Stimulated activated CD8-positive, alpha-beta memory T cell treated with anti-CD3 and anti-CD28 coated beads, Interleukin-15, amount 100 ng/mL, for 4 hours (primary cell): ENCODE results near the gene LRRK2.
"Not testable (repeated sequence)": the region's sequence is repeated elsewhere in the genome, so short reads cannot be mapped to it uniquely, and the experiment has no call there.

Source experiments
- DNase-seq, 2 donors: peaks; one replicate each; pipeline ENCODE4 v3.0.0-alpha.2; 2020; ENCODE audit warnings: low read depth in 2 of 2

Gene LRRK2

DNA sequence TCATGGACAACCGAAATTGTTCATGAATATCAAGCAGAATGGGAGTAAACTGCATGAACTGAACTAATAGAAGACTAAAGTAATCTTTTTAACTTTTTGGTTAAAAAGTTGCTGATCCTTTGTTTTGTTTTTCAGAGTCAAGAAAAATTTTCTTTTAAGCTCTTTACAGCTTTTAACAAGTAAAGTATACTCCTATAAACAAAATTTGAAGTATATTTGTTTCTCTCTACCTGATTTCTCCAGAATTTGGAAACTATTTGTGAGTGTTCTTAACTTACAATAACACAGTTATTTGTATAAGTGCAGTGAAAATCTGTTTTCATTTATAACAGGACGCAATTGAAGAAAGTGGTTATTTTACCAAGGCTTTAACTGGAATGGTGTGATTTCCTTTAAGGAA, 12.2 kb upstream of the LRRK2 start:
- no peak for DNase-seq

DNA sequence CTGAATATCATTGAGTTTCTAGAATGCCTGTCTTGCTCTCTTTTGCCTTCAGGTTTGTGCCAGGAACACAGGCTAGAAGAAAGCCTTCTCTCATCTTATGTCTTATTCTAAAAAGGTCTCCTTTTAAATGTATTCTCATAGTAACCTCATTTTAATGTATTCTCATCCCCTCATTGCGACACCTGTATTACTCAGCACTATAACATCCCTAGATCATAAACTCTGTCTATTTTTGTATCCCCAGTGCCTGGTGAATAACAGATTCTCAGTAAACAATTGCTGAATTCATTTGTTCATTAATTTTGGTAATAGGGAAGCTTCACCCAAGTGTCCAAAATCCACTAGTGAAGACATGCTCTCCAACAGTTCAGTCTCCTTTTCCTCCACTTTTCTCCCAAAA, 8.8 kb upstream of the LRRK2 start:
- DNase-seq, result no peak

DNA sequence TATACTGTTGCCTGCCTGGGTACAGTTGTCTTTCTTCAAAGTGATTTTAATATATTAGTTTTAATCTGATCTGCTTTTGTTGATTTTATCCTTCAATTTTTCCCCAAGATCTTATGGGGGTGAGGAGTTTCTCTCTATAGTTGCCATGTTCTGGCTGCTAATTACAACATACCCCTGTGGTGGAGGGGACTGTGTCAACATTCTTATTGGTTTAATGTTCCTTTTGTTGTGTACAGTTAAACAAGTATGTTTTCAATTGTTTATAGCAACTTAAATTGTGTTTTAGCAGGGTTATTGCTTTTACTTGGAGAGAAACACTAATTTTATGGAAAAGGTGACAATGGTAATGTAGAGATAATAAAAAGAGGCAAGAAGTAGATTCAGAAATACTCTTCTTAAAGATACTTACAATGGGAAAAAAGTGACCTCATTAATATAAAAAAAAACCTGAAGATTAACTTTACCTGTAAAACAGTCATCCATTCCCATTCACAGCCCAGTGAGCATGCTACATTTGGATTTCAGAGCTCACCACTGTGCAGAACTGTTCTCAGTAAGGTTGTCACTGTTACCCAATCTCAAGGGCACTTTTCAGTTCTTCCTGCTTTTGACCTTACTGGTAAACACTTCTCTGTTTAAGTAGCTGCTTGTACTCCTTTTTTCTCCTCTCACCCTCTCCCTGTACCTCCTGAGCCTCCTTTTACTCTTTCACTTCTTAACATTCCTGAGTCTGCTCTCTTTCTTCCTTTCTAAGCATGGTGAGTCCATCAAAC, 8.1 kb upstream of the LRRK2 start:
- DNase-seq, result no peak

DNA sequence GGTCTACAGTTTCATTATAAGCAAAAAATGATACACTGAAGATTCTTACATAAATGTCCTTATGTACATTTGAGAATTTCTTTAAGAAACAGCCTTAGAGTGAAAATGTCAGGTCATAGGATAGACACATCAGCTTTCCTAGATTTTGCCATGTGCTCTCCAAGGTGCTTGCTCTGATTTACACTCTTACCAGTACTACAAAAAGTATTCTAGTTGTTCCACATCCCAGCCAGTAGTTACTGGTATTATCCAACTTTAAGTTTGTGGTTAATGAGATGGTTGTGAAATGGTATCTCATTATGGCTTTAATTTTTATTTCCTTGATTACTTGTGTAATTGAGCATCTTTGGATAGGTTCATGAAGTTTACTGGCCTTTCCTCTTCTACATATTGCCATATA, 5.0 kb upstream of the LRRK2 start:
- no peak for DNase-seq

DNA sequence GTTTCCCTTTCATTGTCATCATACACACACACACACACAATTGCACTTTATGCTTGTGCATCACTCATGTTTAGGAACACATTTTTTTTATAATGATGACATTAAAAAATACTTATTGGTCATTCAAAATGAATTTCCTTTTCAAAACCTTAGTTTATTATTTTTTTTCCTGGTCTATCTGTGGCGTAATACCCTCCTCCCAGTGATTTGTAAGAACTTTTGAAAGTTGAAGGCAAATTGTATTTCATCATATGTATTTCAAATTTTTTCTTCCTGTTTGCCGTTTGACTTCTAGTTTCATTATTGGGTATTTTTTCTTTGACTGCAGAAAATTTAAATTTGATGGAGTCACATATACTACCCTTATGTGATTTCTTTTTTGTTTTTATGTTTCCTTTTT, 2.5 kb upstream of the LRRK2 start:
- DNase-seq, result no peak

DNA sequence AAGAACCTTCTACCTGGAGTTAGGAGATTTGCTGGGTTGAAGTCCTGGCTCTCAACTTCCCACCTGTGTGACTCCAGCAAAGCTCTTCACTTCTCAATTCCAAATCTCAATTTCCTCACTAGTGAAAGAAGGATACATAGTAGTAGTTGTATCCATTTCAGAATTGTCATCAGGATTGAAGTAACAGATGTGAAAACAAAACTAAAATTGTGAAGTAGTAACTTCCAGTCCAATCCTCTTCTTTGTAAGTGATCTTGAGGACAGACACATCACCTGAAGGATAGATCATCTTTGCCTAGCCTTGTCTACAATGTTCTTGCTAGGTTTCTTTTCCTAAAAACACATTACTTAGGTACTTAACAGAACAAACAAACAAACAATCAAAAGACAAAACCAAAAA, 1.2 kb upstream of the LRRK2 start:
- DNase-seq, result no peak

DNA sequence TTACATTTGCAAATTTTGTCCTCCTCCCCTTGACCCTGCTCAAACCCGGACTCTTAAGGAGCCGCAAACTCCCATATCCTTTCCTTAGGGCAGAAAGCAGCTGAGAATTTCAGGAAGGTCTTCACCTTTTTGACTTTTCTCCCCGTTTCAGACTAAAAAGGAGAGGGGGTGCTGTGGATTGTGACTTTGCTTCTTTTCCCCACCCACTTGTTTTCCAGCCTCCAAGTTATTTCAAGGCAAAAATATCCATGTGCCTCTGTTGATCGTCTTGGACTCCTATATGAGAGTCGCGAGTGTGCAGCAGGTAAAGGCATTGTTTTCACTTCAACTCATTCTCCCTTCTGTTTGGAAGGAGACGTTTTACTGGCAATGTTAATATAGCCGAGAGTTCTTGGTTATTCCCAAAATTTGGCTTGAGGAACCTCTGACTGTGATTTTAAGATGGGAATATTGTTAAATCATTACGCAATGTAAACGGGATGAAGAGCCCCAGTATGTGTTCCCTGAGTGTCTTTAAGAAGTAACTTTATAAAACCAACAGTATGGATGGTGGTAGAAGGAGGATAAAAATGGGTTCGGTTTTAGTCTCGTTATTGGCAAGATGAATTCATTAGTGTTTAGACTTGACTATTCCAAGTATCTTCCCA, 663 bp downstream of the LRRK2 start:
- DNase-seq, result no peak

DNA sequence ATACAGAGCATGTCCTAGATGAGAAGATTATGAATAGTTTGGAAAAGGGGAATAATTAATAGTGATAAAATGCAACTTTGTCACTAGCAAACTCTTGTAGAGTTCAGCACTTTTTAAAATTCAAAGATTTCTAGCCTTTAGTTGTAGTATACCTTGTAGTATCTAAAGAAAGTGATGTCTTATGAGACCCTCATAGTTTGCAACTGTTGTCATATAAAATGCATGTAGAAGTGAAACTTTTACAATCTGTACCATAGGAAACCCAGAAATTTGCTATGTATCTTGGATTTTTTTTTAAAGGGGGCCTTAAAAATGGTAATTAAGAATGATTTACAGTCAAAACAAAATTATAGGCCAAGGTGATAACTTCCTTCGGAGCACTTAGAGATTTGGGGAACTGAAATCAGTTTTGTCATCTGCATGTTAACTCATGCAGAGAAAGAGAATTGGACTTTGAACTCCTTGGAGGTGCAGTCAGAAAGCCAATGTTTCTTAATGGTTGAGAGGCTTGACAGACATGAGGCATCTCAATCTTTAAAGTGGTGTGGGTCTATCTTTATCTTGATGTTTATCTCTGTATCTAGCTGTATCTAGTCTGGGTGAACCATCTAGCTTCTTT, 1.3 kb downstream of the LRRK2 start:
- DNase-seq, result no peak

DNA sequence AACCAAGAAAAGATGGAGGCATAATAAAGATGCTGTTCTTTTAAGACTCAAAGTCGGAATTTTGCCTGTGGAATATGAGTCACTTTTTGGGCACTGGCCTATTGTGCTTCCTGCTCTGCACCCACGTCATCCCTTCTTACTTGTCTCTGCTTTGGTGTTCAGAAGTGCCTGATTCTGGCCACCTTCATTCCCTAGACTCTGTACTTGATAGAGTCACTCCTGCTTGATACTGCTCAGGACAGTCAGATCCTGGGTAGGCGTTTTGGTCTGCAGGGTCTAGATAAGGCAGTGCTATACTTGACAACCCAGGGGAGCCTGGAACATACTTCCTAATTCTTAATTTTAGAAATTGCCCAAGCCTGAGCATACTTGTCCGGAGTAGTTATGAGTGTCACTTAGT, 1.9 kb downstream of the LRRK2 start:
- DNase-seq, result no peak

DNA sequence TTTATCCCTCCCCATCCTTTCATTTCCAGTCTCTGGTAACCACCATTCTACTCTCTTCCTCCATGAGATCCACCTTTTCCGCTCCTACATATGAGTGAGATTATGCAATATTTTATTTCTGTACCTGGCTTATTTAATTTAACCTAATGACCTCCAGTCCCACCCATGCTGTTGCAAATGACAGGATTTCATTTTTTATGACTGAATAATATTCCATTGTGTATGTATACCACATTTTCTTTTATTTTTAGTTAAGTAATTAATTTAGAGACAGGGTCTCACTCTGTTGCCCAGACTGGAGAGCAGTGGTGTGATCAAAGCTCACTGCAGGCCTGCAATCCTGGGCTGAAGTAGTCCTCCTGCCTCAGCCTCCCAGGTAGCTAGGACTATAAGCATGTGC, 2.6 kb downstream of the LRRK2 start:
- no peak for DNase-seq

DNA sequence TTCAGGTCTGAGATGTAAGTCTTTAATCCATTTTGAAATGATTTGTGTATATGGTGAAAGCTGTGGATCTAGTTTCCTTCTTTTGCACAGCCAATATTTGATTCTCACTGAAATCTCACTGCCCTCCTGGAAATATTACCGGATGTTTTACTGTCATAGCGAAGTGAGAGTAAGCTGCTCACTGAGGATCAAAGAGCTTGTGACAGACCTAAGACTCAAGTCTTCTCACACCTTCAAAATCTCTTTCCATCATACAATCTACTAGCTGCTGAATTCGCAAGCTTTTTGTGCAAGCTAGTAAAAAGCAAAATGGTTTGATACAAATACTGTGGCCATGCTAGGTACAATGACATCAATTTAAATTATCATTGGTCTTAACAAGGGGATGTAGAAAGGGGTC, 3.9 kb downstream of the LRRK2 start:
- no peak for DNase-seq

DNA sequence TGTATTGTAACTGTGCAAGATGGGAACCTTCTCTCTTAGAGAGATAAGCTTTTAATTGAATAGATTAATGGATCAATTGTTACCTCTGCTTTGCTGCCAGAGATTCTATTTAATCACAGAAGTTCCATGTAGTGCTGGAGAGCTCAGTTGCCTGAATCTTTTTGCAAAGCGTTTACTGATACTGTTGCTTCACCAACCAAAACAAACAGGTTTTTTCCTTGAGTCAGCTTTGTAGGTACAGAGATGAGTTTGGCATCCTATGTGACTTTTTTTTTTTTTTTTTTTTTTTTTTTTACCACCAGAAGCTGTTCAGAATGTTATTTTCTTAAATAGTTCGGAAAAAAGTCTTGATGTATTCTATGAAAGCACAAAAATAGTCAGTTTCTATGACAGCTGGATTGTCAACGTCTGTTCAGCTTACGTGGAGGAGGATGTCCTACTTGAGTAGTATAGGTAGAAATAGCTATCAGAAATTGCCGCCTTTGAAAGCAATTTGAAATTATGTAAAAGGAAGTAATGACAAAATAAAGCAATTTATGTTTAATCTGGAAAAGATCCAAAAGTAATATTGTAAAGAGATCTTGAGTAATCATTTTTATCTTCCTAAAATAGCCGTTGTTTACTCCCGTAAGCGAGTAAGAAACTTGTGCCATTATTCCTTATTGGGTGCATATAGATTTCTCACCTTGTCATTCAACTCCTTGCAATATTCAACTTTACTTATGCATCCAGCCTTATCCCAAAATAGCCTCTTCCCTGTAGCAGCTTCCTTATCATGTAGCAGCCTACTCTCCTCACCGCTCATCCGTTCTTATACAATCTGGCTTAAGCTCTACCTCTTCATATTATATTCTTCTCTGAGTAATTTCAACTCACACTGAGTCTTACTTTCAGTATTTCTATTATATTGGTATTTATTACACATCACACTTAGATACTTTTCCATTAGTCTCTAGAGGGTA, 5.2 kb downstream of the LRRK2 start:
- DNase-seq, result no peak

DNA sequence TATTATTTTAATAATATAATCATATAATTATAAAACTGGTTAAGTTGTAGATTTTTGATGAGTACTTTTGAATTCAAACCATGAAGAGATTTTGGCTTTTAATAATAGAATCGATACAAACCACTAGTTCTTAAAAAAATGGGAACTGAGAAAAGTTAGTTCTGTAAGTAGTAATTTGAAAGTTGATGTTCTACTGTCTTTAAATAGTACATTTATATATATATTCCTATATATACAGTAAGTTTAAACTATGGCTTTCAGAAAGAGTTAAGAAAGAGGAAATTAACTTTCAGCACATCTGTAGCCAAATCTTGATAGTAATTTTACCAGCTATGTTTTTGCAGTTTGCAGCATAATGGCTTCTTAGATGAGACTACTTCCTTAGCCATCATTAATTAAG, 7.8 kb downstream of the LRRK2 start:
- DNase-seq, result no peak

DNA sequence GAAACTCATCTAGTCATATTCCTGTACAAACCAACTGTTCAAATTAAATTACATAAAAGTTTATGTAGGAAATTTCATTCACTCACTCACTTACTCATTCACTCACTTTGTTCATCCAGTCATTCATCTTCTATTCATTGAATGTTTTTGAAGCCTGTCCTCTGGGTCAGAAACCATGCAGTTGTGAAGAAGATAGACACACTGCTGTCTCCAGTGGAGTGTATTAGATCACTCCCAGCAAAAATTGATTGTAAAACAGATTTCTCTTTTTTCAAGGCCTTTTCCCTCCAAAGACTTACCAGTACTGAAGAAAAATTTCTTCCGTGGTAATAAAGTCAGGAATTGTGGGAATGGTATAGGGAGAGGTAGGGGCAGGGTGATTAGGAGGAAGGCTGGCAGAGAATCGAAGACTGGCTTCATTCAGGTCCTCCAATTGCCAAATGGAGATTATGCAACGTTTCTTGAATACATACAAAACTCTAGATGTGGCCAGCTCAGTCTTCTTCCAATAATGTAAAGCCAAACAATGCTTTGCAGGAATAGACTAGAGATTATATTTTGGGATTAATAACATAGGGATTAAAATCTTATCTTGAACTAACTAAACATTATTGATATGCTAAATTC, 9.1 kb downstream of the LRRK2 start:
- no peak for DNase-seq

DNA sequence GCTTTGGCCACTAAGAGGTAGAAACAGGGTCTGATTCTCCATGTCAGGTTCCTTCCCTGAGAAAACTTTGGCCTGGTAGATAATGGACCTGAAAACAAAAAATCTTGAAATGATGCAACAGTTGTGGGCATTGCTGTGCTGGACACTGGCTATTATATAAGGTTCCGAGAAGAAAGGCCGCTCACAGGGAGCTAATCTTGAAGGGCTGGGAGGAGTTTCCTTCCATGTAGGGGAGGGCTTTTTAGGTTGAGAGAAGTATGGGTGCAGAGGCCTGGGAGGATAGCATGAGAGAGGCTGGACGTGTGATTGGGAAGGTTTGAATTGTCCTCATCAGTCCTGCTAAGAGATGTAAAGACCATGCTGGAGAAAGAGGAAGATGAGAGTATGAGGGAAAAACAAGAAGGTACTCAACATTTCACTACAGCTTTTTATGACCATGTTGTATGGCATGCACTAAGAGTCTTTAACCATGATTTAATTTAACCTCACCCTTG, 11.6 kb downstream of the LRRK2 start:
- DNase-seq, result no peak

DNA sequence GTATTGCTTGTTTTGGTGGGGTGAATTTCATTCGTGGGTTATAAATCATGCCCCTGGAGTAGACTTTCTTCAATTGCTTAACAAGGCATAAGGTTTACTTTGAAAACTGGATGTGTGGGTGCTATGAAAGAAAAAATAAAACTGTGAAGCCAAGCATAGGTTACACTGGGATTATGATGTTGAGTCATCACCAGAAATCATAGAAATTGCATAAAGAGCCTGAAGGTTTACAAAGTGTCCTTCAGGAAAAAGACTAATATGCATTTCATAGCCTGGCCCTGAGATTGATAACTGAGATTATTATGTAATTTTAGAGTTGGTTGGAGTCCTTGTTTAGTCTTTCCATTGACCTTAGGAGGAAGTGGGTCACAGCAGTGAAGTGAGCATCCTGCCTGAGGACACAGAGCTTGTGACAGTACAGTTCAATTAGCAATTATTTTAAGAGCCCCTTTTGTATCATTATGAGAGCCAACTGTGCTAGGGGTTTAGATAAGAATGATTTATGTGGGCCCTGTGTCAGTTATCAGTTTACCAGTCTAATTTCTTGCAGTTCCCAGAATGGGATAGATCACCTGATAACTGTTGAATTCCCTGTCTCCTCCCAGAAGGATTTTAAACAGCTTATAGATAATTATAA, 13.6 kb downstream of the LRRK2 start:
- DNase-seq, result no peak

DNA sequence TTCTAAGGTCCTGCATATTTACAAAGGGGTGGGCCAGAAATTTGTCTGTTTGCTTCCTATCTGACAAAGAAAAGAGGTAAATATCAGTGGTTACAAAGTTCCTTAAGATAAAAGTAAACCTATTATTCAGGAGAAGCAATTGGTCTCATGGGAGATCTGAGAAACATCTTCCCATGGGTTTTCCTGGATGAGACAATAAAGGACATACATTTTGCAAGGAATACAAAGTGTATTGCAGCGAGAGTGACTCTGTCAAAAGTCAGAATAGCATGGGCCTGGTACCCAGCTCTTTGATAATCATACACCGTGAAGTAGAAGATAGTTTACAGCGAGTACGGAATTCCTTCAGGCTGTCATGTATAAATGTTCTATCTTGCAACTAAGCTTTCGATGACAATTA, 14.2 kb downstream of the LRRK2 start:
- no peak for DNase-seq

DNA sequence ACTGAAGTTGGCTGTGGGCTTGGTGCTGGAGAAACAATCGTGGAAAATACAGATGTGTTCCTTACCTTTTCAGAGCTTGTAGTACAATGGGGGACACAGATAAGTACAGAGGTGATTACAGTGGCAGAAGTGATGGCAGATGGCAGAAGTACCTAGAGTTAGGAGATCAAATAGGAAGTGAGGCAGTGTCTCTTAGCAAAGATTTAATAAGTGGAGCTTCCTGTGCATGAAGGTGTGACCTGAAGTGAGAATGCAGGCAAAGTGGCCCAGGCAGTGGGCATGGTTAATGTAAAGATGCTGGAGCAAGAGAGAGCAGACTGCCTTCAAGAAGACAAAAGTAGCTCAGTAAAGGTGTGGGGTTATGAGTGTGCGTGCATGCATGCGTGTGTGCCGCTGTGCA, 16.0 kb downstream of the LRRK2 start:
- DNase-seq, result no peak

DNA sequence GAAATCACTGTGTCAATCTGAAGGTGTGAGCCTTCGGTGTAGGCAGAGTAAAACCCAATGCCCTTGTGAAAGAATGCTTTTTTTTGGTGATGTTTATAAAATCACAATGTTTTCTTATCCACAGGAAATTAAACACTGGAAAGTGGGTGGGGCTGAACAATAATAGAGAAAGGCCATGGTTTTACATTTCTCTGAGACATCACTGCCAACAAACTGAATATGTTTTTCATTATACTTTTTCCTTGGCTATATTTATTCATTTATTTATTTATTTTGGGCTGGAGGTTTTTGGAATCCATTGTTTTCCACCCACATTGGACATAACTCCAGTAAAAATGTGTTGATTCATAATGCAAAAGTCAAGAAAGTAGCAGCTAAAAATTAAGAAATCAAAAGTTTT, 16.9 kb downstream of the LRRK2 start:
- no peak for DNase-seq

DNA sequence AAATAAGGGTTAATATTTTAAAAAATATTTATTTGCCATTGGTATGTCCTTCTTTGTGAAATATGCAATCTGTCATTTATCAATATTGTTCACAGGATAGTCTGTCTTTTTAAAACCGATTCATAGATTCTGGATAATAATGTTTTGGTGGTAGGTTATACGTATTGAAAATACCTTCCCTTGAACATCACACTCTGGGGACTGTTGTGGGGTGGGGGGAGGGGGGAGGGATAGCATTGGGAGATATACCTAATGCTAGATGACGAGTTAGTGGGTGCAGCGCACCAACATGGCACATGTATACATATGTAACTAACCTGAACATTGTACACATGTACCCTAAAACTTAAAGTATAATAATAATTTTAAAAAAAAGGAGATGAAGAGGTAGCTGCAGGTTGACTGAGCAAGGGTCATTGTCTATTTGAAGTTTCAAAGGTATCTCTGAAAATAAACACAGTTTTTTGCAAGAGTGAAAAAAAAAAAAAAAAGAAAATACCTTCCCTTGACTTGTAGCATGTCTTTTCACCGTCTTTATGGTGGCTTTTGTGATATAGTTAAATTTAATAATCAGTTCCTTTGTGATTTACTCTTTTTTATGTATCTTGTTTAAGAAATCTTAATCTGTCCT, 19.8 kb downstream of the LRRK2 start:
- not testable (repeated sequence) for DNase-seq

DNA sequence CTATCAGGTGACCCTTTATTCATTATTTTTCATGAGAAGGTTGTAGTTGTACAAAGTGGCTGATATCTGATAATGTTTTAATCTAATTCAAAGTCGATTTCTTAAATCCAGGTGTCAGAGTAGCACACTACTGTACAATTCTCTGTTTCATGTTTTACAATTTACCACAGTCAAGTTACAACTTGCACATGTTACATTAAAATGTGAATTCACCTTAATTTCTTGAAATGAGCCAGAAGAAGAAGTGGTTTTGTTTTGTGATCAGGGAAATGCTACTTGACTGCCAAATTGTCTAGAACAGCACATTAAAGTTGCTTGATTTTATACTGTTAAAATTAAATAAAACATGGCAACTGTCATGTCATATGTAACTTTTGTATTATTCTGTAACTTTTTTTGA, 23.2 kb downstream of the LRRK2 start:
- no peak for DNase-seq
